Stomach (tissue), 9 donors: Measurements from ENCODE around the gene ACTL10. TPM values are rescaled to one million over a fixed set of nuclear protein-coding genes. Genes with fewer than 3 reads are reported as not detected.

Experiments used
- DNase-seq, 2 donors: peaks; one replicate each; pipeline versions ENCODE4 v3.0.0 to v3.0.0-alpha.2; 2013 to 2019
- H3K27ac ChIP-seq, 5 donors: fragments of 200-600 bp in 4 of 5; sonication (generic) in 4 of 5; one replicate each; pipeline ENCODE4 v1.5.1; 2013 to 2019; ENCODE audit warnings: mild to moderate bottlenecking in 1 of 5, moderate library complexity in 1 of 5
- H3K27me3 ChIP-seq, 3 donors: fragments of 200-600 bp; sonication (generic); one replicate each; pipeline ENCODE4 v1.5.1; 2017 to 2019; ENCODE audit warnings: mixed run types in 1 of 3
- H3K36me3 ChIP-seq, 4 donors: fragments of 200-600 bp; sonication (generic); 1 replicate in 3 of 4; 2 replicates in 1 of 4; pipeline ENCODE4 v1.5.1; 2016 to 2019
- H3K4me1 ChIP-seq, 4 donors: fragments of 200-600 bp; sonication (generic); one replicate each; pipeline ENCODE4 v1.5.1; 2016 to 2019
- H3K4me3 ChIP-seq, 4 donors: fragments of 200-600 bp; sonication (generic) in 3 of 4; one replicate each; pipeline ENCODE4 v1.5.1; 2016 to 2019; ENCODE audit warnings: mild to moderate bottlenecking in 1 of 4
- H3K9me3 ChIP-seq, 4 donors: fragments of 200-600 bp; sonication (generic); one replicate each; pipeline ENCODE4 v1.5.1; 2016 to 2019
- CTCF ChIP-seq, 7 experiments: fragments of 450-650 bp in 4 of 7; fragments of 200-600 bp in 3 of 7; sonication (generic) in 3 of 7; IDR thresholded peaks; one replicate each; pipeline ENCODE4 v1.5.1; 2016 to 2019; ENCODE audit warnings: antibody characterized with exemption in 7 of 7, control low read depth in 2 of 7, mild to moderate bottlenecking in 1 of 7
- EP300 ChIP-seq: sonication (generic); formaldehyde crosslinking; IDR thresholded peaks from one replicate; pipeline ENCODE4 v1.6.1; 2017; ENCODE audit warnings: antibody characterized with exemption
- POLR2A ChIP-seq, 4 donors: fragments of 450-650 bp; IDR thresholded peaks; one replicate each; pipeline ENCODE4 v1.6.1; 2016; ENCODE audit warnings: antibody characterized with exemption in 4 of 4, control low read depth in 2 of 4, mild to moderate bottlenecking in 1 of 4, moderate library complexity in 1 of 4
- POLR2AphosphoS5 ChIP-seq, 3 donors: sonication (generic); formaldehyde crosslinking; IDR thresholded peaks; one replicate each; pipeline ENCODE4 v1.6.1; 2016; ENCODE audit warnings: antibody characterized with exemption in 3 of 3
- WGBS, 5 donors: extraction: QIAGEN DNeasy Blood & Tissue Kit in 3 of 5; methylation state at CpG; one replicate each; pipeline versions ENCODE4 v1.1.5 to v1.1.7; 2013 to 2018; 5-methylcytosine and 5-hydroxymethylcytosine counted together
- intact Hi-C: fragments of 100-400 bp; cut with DNase I; formaldehyde crosslinking; loops from one replicate; pipeline ENCODE4 v1.15.1; 2023; ENCODE audit warnings: low total_unique reads
- polyA plus RNA-seq, 3 donors: library from polyadenylated mRNA; stranded (reverse); fragments of 200-250 nt; gene quantifications; one replicate each; pipeline ENCODE4 v1.2.3, GENCODE V29; 2013
- total RNA-seq, 5 donors: library from RNA; depleted of rRNA; stranded (reverse); fragments of >200 nt; gene quantifications; one replicate each; pipeline versions ENCODE4 v1.1.0 to v1.2.3, GENCODE V29; 2014 to 2016
- donor health status: healthy with polysubstance abuse.
- donor health status: Bipolar disorder and iron deficiency.
- donor health status: healthy.

The ACTL10 gene
- total and polyA plus RNA-seq, 8 donors = 1.1 to 12.3 (median 1.4) TPM; not detected in 1

- no peak for DNase-seq
- 89 to 95% (median 94%) methylated on average over 15 to 21 of the region's 21 CpGs for whole genome bisulfite sequencing, 5 donors
- intact Hi-C loops = no loop called here
These were observed 6.6 kb upstream of the ACTL10 start for GRCh38 chr20:33660035-33660684.

GRCh38 chr20:33660685-33661058, 6.1 kb upstream of the ACTL10 start:
- H3K9me3 ChIP-seq = no peaks in the 10 kb centered on the region
- peaks cover 9 to 34% (median 27%) of the 10 kb centered on the region in 4 donors for H3K4me1 ChIP-seq
- no peak for DNase-seq
- WGBS, 5 donors = 76 to 92% (median 88%) methylated on average over 7 of the region's 7 CpGs
- TF ChIP-seq POLR2AphosphoS5 (IDR thresholded peaks at IDR 0.05) = no peak
- no peak for TF ChIP-seq POLR2A (IDR thresholded peaks at IDR 0.05)
- no peak for TF ChIP-seq CTCF (IDR thresholded peaks at IDR 0.05)
- no peak for TF ChIP-seq EP300
- intact Hi-C loops = no loop called here
- no peak overlapping the region for H3K4me3 ChIP-seq
- no peaks in the 10 kb centered on the region for H3K27me3 ChIP-seq
- no peak overlapping the region for H3K27ac ChIP-seq
- H3K36me3 ChIP-seq = peaks cover 27 to 48% (median 42%) of the 10 kb centered on the region in 4 donors

More at GRCh38 chr20:33660035-33660684, 6.6 kb upstream of the ACTL10 start:
- H3K27ac ChIP-seq = no peak overlapping the region
- H3K4me3 ChIP-seq = no peak overlapping the region
- H3K36me3 ChIP-seq = peaks cover 27 to 48% (median 42%) of the 10 kb centered on the region in 4 donors
- TF ChIP-seq CTCF (IDR thresholded peaks at IDR 0.05) = no peak
- no peak for TF ChIP-seq POLR2A (IDR thresholded peaks at IDR 0.05)
- TF ChIP-seq EP300 = no peak
- TF ChIP-seq POLR2AphosphoS5 (IDR thresholded peaks at IDR 0.05) = no peak
- no peaks in the 10 kb centered on the region for H3K27me3 ChIP-seq
- H3K4me1 ChIP-seq = peaks cover 11 to 33% (median 28%) of the 10 kb centered on the region in 4 donors
- no peaks in the 10 kb centered on the region for H3K9me3 ChIP-seq

GRCh38 chr20:33662172-33662571, 4.6 kb upstream of the ACTL10 start, which contains the start of gene C20orf144:
TSS of gene C20orf144 (plus strand) at chr20:33662327. CDS start at chr20:33662346, 19 bp downstream.
- no peak for TF ChIP-seq CTCF (IDR thresholded peaks at IDR 0.05)
- TF ChIP-seq EP300 = no peak
- TF ChIP-seq POLR2A (IDR thresholded peaks at IDR 0.05) = no peak
- no peak for TF ChIP-seq POLR2AphosphoS5 (IDR thresholded peaks at IDR 0.05)
- peaks cover 27 to 35% (median 33%) of the 10 kb centered on the region in 4 donors for H3K36me3 ChIP-seq
- intact Hi-C loops = no loop called here
- peak within 1 kb of the TSS; percentile 68 to 90 (median 77) for H3K4me3 ChIP-seq
- 90 to 96% (median 95%) methylated on average over 8 to 10 of the region's 10 CpGs for WGBS, 5 donors
- H3K9me3 ChIP-seq = no peaks in the 10 kb centered on the region
- peak in 1 of 2 donors; percentile 12 for DNase-seq
- H3K4me1 ChIP-seq = peaks cover 20 to 46% (median 40%) of the 10 kb centered on the region in 4 donors
- no peaks in the 10 kb centered on the region for H3K27me3 ChIP-seq
- peak within 1 kb of the TSS; percentile 87 to 96 (median 93) for H3K27ac ChIP-seq

GRCh38 chr20:33663161-33664084, 3.3 kb upstream of the ACTL10 start:
- intact Hi-C loops = no loop called here
- Histone ChIP-seq H3K4me3 (peak overlapping the region; percentile 68 to 90 (median 77)), H3K4me1 (peaks cover 27 to 58% (median 52%) of the 10 kb centered on the region in 4 donors), H3K9me3 (no peaks in the 10 kb centered on the region), H3K27ac (peak overlapping the region; percentile 87 to 96 (median 93)), H3K27me3 (no peaks in the 10 kb centered on the region), H3K36me3 (peaks cover 21 to 25% (median 22%) of the 10 kb centered on the region in 4 donors)
- TF ChIP-seq CTCF (IDR thresholded peaks at IDR 0.05) (no peak), EP300 (no peak), POLR2A (IDR thresholded peaks at IDR 0.05) (peak in 1 of 4 donors; percentile 14), POLR2AphosphoS5 (IDR thresholded peaks at IDR 0.05) (peak in 2 of 3 donors; percentile 25 to 88)
- WGBS, 5 donors = 0 to 3% (median 1%) methylated on average over 22 to 84 of the region's 84 CpGs
- DNase-seq = peak; percentile 86 to 96
